ENCODE measurements around the gene UMAD1.
"Not testable (repeated sequence)": the region's sequence is repeated elsewhere in the genome, so short reads cannot be mapped to it uniquely, and the experiment has no call there.

UMAD1 gene

GRCh38 chr7:7653593-7654187, 13.1 kb downstream of the UMAD1 start:
- peak in 1 of 2 donors; percentile 41 for DNase-seq

- no peak for DNase-seq
Observed at GRCh38 chr7:7654964-7655715, 14.6 kb downstream of the UMAD1 start.

- not testable (repeated sequence) for DNase-seq
Observed at GRCh38 chr7:7656459-7656858, 15.9 kb downstream of the UMAD1 start.

- DNase-seq: no peak
Observed at GRCh38 chr7:7662527-7662926, 22.0 kb downstream of the UMAD1 start.

- no peak for DNase-seq
Observed at GRCh38 chr7:7664291-7664690, 23.7 kb downstream of the UMAD1 start.

- no peak for DNase-seq
Observed at GRCh38 chr7:7665031-7665430, 24.5 kb downstream of the UMAD1 start.

GRCh38 chr7:7667187-7667586, 26.6 kb downstream of the UMAD1 start:
- no peak for DNase-seq

- DNase-seq: no peak
Observed at GRCh38 chr7:7668706-7669105, 28.2 kb downstream of the UMAD1 start.

- no peak for DNase-seq
Observed at GRCh38 chr7:7670490-7670889, 29.9 kb downstream of the UMAD1 start.

GRCh38 chr7:7671361-7671760, 30.8 kb downstream of the UMAD1 start:
- no peak for DNase-seq

GRCh38 chr7:7672545-7673239, 32.1 kb downstream of the UMAD1 start:
- no peak for DNase-seq

- no peak for DNase-seq
Observed at GRCh38 chr7:7673240-7673550, 32.6 kb downstream of the UMAD1 start.

- DNase-seq: no peak
Observed at GRCh38 chr7:7675686-7676085, 35.1 kb downstream of the UMAD1 start.

GRCh38 chr7:7679640-7680039, 39.1 kb downstream of the UMAD1 start:
- not testable (repeated sequence) for DNase-seq

GRCh38 chr7:7681191-7681935, 40.8 kb downstream of the UMAD1 start:
- peak; percentile 28 to 75 for DNase-seq

- DNase-seq: no peak
Observed at GRCh38 chr7:7681936-7682329, 41.4 kb downstream of the UMAD1 start.

GRCh38 chr7:7682861-7683260, 42.3 kb downstream of the UMAD1 start:
- DNase-seq: no peak

GRCh38 chr7:7686811-7687508, 46.4 kb downstream of the UMAD1 start:
- DNase-seq: no peak

- DNase-seq: no peak
Observed at GRCh38 chr7:7687800-7688199, 47.2 kb downstream of the UMAD1 start.

- no peak for DNase-seq
Observed at GRCh38 chr7:7688310-7688709, 47.8 kb downstream of the UMAD1 start.

GRCh38 chr7:7688956-7689355, 48.4 kb downstream of the UMAD1 start:
- no peak for DNase-seq

GRCh38 chr7:7693881-7694280, 53.3 kb downstream of the UMAD1 start:
- DNase-seq: no peak

- no peak for DNase-seq
Observed at GRCh38 chr7:7694542-7694941, 54.0 kb downstream of the UMAD1 start.

Measured in CD4-positive, alpha-beta T cell treated with Interleukin-4 for 1 hour (primary cell).